Parathyroid adenoma (tissue), 2 donors: ENCODE measurements around the gene GPR158.

Experiments used
- H2AFZ ChIP-seq: fragments of 300-600 bp; sonication (generic); one replicate; pipeline ENCODE4 v1.7.0; 2017; ENCODE audit warnings: antibody characterized with exemption, mild to moderate bottlenecking
- H3K27ac ChIP-seq: fragments of 300-600 bp; sonication (generic); one replicate; pipeline ENCODE4 v1.7.0; 2017
- H3K27me3 ChIP-seq: fragments of 300-600 bp; sonication (generic); one replicate; pipeline ENCODE4 v1.7.0; 2017; ENCODE audit warnings: low read length; ENCODE audit not compliant: control insufficient read depth, insufficient read depth
- H3K36me3 ChIP-seq: fragments of 300-600 bp; sonication (generic); one replicate; pipeline ENCODE4 v1.7.0; 2017; ENCODE audit warnings: low read length; ENCODE audit not compliant: control insufficient read depth, insufficient read depth
- H3K4me1 ChIP-seq: fragments of 300-600 bp; sonication (generic); one replicate; pipeline ENCODE4 v1.7.0; 2017; ENCODE audit warnings: control low read depth
- H3K4me2 ChIP-seq: fragments of 300-600 bp; sonication (generic); one replicate; pipeline ENCODE4 v1.7.0; 2017; ENCODE audit warnings: low read length
- H3K4me3 ChIP-seq: fragments of 300-600 bp; sonication (generic); one replicate; pipeline ENCODE4 v1.7.0; 2017; ENCODE audit warnings: low read depth, low read length
- H3K79me2 ChIP-seq: fragments of 300-600 bp; sonication (generic); one replicate; pipeline ENCODE4 v1.7.0; 2017; ENCODE audit warnings: control low read depth
- H3K9ac ChIP-seq: fragments of 300-600 bp; sonication (generic); one replicate; pipeline ENCODE4 v1.7.0; 2017; ENCODE audit warnings: mild to moderate bottlenecking
- H3K9me3 ChIP-seq: fragments of 300-600 bp; sonication (generic); one replicate; pipeline ENCODE4 v1.7.0; 2017; ENCODE audit warnings: low read length; ENCODE audit not compliant: control insufficient read depth
- CTCF ChIP-seq: fragments of 300-600 bp; sonication (generic); IDR thresholded peaks from one replicate; pipeline ENCODE4 v1.7.0; 2017; ENCODE audit warnings: antibody characterized with exemption, mild to moderate bottlenecking
- donor health status: primary hyperparathyroidism.

The GPR158 gene

GRCh38 chr10:25575343-25575742 lies 400.5 kb downstream of the GPR158 start:
- H3K79me2 ChIP-seq: no peaks in the 10 kb centered on the region
- no peaks in the 10 kb centered on the region for H3K36me3 ChIP-seq
- H3K4me3 ChIP-seq: no peak overlapping the region
- H3K9ac ChIP-seq: no peak overlapping the region
- no peak overlapping the region for H3K27ac ChIP-seq
- no peak overlapping the region for H2AFZ ChIP-seq
- no peaks in the 10 kb centered on the region for H3K27me3 ChIP-seq
- H3K4me2 ChIP-seq: no peak overlapping the region
- peaks cover 6% of the 10 kb centered on the region for H3K4me1 ChIP-seq
- no peaks in the 10 kb centered on the region for H3K9me3 ChIP-seq
- TF ChIP-seq CTCF: no peak

- no peaks in the 10 kb centered on the region for H3K27me3 ChIP-seq
- H3K9me3 ChIP-seq: no peaks in the 10 kb centered on the region
- TF ChIP-seq CTCF: no peak
- no peak overlapping the region for H3K27ac ChIP-seq
- H3K9ac ChIP-seq: no peak overlapping the region
- no peak overlapping the region for H3K4me2 ChIP-seq
- no peaks in the 10 kb centered on the region for H3K79me2 ChIP-seq
- no peak overlapping the region for H2AFZ ChIP-seq
- peaks cover 6% of the 10 kb centered on the region for H3K4me1 ChIP-seq
- no peaks in the 10 kb centered on the region for H3K36me3 ChIP-seq
- no peak overlapping the region for H3K4me3 ChIP-seq
Measured at GRCh38 chr10:25578061-25578460, 403.3 kb downstream of the GPR158 start.

- Histone ChIP-seq H3K9me3 (no peaks in the 10 kb centered on the region), H3K79me2 (no peaks in the 10 kb centered on the region), H3K4me1 (no peaks in the 10 kb centered on the region), H3K27ac (no peak overlapping the region), H3K36me3 (no peaks in the 10 kb centered on the region), H2AFZ (no peak overlapping the region), H3K9ac (no peak overlapping the region), H3K4me2 (no peak overlapping the region), H3K27me3 (no peaks in the 10 kb centered on the region), H3K4me3 (no peak overlapping the region)
- TF ChIP-seq CTCF: no peak
Measured at GRCh38 chr10:25582961-25583360, 408.2 kb downstream of the GPR158 start.

GRCh38 chr10:25600651-25601050 lies 425.9 kb downstream of the GPR158 start:
- Histone ChIP-seq H3K4me3 (no peak overlapping the region), H3K79me2 (no peaks in the 10 kb centered on the region), H3K36me3 (no peaks in the 10 kb centered on the region), H3K27ac (no peak overlapping the region), H3K27me3 (no peaks in the 10 kb centered on the region), H3K4me2 (no peak overlapping the region), H3K9me3 (no peaks in the 10 kb centered on the region), H3K9ac (no peak overlapping the region), H3K4me1 (no peaks in the 10 kb centered on the region), H2AFZ (no peak overlapping the region)
- TF ChIP-seq CTCF: no peak

- TF ChIP-seq CTCF: no peak
- Histone ChIP-seq H3K27ac (no peak overlapping the region), H3K27me3 (no peaks in the 10 kb centered on the region), H3K79me2 (no peaks in the 10 kb centered on the region), H3K4me2 (no peak overlapping the region), H3K4me3 (no peak overlapping the region), H3K9me3 (no peaks in the 10 kb centered on the region), H3K4me1 (no peaks in the 10 kb centered on the region), H3K36me3 (no peaks in the 10 kb centered on the region), H2AFZ (no peak overlapping the region), H3K9ac (no peak overlapping the region)
Measured at GRCh38 chr10:25604591-25604990, 429.8 kb downstream of the GPR158 start.
